ENCODE measurements around the gene SPTBN1. TPM values are rescaled to one million over a fixed set of nuclear protein-coding genes. Genes with fewer than 3 reads are reported as not detected.
"Not testable (repeated sequence)": the region's sequence is repeated elsewhere in the genome, so short reads cannot be mapped to it uniquely, and the experiment has no call there.

The SPTBN1 gene
- total RNA-seq, 1 donor from 2014 or later = 813 TPM

DNA sequence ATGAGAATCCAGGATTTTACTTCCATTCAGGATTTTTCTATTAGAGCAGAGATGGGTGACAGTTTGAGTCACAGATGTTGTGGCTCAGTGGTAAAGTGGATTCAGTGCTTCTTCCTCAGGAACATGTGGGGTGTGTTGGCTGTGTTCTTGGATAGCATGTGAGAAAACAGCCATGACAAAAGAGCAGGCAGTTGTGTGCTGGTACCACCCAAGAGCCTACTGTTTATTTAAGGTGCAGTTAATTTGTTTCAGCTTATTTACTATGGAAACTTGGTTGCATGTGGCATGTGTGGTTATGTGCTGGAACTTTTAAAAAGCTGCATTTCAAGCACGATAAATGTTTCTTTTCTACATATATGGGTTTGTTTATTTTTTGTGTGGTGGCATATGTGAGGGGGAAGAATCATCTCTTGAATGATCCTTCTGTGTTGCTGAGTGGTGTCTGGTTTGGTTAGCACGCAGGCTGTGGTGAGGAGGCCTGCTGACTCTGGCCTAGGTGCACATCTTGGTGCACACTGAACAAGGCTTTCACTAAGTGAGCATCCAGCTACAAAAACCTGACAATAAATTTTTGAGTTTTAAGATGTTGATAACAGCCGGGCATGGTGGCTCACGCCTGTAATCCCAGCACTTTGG is 67.3 kb downstream of the SPTBN1 start:
- intact Hi-C loops (cut with DNase I) = no loop called here
- Histone ChIP-seq H3K36me3 (peaks cover 23% of the 10 kb centered on the region), H3K27me3 (no peaks in the 10 kb centered on the region), H3K9me3 (no peaks in the 10 kb centered on the region), H3K27ac (no peak overlapping the region), H3K4me1 (peaks cover 36% of the 10 kb centered on the region), H3K4me3 (no peak overlapping the region)
- TF ChIP-seq, protein P1, sequence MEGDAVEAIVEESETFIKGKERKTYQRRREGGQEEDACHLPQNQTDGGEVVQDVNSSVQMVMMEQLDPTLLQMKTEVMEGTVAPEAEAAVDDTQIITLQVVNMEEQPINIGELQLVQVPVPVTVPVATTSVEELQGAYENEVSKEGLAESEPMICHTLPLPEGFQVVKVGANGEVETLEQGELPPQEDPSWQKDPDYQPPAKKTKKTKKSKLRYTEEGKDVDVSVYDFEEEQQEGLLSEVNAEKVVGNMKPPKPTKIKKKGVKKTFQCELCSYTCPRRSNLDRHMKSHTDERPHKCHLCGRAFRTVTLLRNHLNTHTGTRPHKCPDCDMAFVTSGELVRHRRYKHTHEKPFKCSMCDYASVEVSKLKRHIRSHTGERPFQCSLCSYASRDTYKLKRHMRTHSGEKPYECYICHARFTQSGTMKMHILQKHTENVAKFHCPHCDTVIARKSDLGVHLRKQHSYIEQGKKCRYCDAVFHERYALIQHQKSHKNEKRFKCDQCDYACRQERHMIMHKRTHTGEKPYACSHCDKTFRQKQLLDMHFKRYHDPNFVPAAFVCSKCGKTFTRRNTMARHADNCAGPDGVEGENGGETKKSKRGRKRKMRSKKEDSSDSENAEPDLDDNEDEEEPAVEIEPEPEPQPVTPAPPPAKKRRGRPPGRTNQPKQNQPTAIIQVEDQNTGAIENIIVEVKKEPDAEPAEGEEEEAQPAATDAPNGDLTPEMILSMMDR (IDR thresholded peaks at IDR 0.05) = no peak
- DNase-seq (no peak), ATAC-seq (no peak)

GRCh38 chr2:54524226-54524991 is 68.3 kb downstream of the SPTBN1 start:
- Histone ChIP-seq H3K36me3 (peaks cover 30% of the 10 kb centered on the region), H3K4me1 (peaks cover 28% of the 10 kb centered on the region), H3K27me3 (no peaks in the 10 kb centered on the region), H3K27ac (peak overlapping the region; percentile 48), H3K9me3 (no peaks in the 10 kb centered on the region), H3K4me3 (peak overlapping the region; percentile 8)
- ATAC-seq (peak; percentile 82), DNase-seq (no peak)
- TF ChIP-seq, protein P1 (IDR thresholded peaks at IDR 0.05) = no peak
- intact Hi-C loops (cut with DNase I) = no loop called here

DNA sequence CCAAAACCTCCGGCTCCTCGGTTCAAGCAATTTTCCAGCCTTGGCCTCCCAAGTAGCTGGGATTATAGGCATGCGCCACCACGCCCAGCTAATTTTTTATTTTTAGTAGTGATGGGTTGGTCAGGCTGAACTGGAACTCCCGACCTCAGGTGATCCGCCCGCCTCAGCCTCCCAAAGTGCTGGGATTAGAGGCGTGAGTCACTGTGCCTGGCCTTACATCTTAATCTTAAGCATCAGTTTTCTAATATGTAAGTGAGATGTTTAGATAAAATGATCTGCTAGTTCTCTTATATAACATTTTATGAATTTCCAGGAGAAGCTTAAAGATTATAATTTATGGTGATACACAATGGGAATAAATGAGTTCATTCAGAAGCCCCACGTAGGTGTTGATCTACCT is 69.2 kb downstream of the SPTBN1 start:
- no peak overlapping the region for H3K4me3 ChIP-seq
- TF ChIP-seq, protein P1 (IDR thresholded peaks at IDR 0.05) = no peak
- H3K36me3 ChIP-seq = peaks cover 36% of the 10 kb centered on the region
- intact Hi-C loops (cut with DNase I) = no loop called here
- H3K4me1 ChIP-seq = peaks cover 19% of the 10 kb centered on the region
- H3K9me3 ChIP-seq = no peaks in the 10 kb centered on the region
- ATAC-seq (no peak), DNase-seq (no peak)
- peak overlapping the region; percentile 48 for H3K27ac ChIP-seq
- no peaks in the 10 kb centered on the region for H3K27me3 ChIP-seq

GRCh38 chr2:54526226-54526879 is 70.2 kb downstream of the SPTBN1 start:
- DNase-seq (no peak), ATAC-seq (no peak)
- Histone ChIP-seq H3K27ac (no peak overlapping the region), H3K4me1 (peaks cover 25% of the 10 kb centered on the region), H3K27me3 (no peaks in the 10 kb centered on the region), H3K4me3 (no peak overlapping the region), H3K9me3 (no peaks in the 10 kb centered on the region), H3K36me3 (peaks cover 36% of the 10 kb centered on the region)
- TF ChIP-seq, protein P1 (IDR thresholded peaks at IDR 0.05) = no peak
- intact Hi-C loops (cut with DNase I) = no loop called here

DNA sequence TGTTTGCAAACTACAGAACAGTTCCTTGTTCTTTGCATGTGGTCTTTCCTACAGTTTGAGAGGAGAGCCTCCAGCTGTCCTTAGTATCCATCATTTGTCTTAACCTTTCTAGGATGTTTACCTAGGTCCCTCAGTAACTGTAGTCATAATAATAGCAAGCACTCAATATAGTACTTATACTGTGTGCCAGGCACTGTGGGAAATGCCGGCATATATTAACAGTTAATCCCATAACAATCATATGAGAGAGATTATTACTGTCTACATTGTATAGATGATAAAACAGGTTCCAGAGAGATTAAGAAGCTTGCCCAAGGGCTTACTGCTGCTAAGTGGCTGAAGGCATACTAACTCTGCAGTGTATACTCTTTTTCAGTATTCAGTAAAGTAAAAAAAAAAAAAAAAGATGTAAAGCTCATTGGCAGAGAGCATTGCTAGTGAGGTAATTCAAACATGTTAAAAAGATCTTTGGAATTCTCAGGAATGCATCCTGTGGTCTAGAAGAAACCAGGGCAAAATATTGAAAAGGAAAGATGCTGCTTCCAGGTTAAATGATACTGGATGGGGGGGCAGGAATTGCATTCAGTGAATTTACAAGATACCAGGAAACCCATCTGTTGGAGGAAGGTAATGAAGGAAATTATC is 72.3 kb downstream of the SPTBN1 start:
- intact Hi-C loops (cut with DNase I) = no loop called here
- Histone ChIP-seq H3K4me3 (no peak overlapping the region), H3K27me3 (no peaks in the 10 kb centered on the region), H3K27ac (no peak overlapping the region), H3K9me3 (no peaks in the 10 kb centered on the region), H3K36me3 (peaks cover 36% of the 10 kb centered on the region), H3K4me1 (peaks cover 42% of the 10 kb centered on the region)
- ATAC-seq (no peak), DNase-seq (no peak)
- TF ChIP-seq, protein P1 (IDR thresholded peaks at IDR 0.05) = no peak

DNA sequence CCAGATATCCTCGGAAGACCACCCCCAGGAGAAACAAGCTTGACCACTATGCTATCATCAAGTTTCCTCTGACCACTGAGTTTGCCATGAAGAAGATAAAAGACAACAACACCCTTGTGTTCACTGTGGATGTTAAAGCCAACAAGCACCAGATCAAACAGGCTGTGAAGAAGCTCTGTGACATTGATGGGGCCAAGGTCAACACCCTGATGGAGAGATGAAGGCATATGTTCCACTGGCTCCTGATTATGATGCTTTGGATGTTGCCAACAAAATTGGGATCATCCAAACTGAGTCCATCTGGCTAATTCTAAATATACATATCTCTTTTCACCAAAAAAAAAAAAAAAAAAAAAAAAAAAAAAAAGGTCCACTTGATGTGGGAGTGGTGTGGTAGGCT is 73.4 kb downstream of the SPTBN1 start:
- H3K9me3 ChIP-seq; intact Hi-C loops (cut with DNase I); H3K27ac ChIP-seq; H3K4me3 ChIP-seq; DNase-seq; ATAC-seq; H3K27me3 ChIP-seq: not testable (repeated sequence)
- Histone ChIP-seq H3K36me3 (peaks cover 38% of the 10 kb centered on the region), H3K4me1 (peaks cover 39% of the 10 kb centered on the region)

Data from upper lobe of right lung (tissue), 1 donor.